ENCODE data around the gene NOTCH1. TPM values are rescaled to one million over a fixed set of nuclear protein-coding genes. Genes with fewer than 3 reads are reported as not detected.
A peak's percentile ranks its signal among the peaks of the same experiment; 100 is the strongest.

Gene NOTCH1
- total and polyA plus RNA-seq, 2 of the 13 experiments (the other 11 are each of a cell fraction or from before 2014, with no cell fraction given), result 0.09 to 0.35 TPM

DNA sequence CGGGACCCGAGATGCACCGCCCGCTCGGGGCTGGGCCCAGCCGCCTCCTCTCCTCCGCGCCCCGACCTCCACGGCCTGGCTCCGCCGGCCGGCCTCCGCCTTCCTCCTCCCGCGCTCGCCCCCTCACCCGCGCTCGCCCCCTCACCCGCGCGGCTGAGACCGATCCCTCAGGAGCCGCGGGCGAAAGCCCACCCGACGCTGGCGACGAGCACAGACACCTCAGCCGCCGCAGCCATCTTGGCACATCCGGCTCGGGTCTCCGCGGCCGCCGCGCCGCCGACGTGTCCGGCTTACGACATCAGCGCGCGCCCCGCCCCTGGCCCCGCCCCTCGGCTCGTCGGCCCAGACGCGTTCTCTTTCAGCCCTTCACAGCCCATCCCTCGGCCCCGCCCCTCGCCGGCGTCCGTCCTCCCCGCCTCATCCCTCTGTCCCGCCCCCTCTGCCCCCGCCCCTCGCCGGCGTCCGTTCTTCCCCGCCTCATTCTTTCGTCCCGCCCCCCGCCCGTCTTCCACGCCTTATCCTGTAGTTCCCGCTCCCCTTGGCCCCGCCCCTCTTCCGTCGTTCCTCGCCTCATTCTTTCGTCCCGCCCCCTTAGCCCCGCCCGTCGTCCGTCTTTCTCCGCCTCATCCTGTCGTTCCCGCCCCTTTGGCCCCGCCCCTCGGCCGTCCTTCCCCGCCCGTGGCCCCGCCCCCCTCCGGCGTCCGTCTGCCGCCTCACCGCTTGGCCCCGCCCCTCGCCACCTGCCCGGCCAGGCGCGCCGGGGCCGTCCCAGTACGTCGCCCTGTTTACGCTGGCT lies 62.9 kb downstream of the NOTCH1 start, which contains the start of gene SEC16A (continued):
- TF ChIP-seq, protein P1, sequence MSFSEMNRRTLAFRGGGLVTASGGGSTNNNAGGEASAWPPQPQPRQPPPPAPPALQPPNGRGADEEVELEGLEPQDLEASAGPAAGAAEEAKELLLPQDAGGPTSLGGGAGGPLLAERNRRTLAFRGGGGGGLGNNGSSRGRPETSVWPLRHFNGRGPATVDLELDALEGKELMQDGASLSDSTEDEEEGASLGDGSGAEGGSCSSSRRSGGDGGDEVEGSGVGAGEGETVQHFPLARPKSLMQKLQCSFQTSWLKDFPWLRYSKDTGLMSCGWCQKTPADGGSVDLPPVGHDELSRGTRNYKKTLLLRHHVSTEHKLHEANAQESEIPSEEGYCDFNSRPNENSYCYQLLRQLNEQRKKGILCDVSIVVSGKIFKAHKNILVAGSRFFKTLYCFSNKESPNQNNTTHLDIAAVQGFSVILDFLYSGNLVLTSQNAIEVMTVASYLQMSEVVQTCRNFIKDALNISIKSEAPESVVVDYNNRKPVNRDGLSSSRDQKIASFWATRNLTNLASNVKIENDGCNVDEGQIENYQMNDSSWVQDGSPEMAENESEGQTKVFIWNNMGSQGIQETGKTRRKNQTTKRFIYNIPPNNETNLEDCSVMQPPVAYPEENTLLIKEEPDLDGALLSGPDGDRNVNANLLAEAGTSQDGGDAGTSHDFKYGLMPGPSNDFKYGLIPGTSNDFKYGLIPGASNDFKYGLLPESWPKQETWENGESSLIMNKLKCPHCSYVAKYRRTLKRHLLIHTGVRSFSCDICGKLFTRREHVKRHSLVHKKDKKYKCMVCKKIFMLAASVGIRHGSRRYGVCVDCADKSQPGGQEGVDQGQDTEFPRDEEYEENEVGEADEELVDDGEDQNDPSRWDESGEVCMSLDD (CRISPR knock-in tag; IDR thresholded peaks at IDR 0.05; ENCODE audit: borderline replicate concordance), result 0 out of 2 replicates have a peak, but pooled peaks have one; percentile 3
- TF ChIP-seq ELK4 (CRISPR knock-in tag; IDR thresholded peaks at IDR 0.05; ENCODE audit: borderline replicate concordance) (peak; percentile 63; the same call in 1 of the 2 replicates), DZIP1 (CRISPR knock-in tag; IDR thresholded peaks at IDR 0.05) (0 out of 2 replicates have a peak, but pooled peaks have one; percentile 25), ZNF256 (CRISPR knock-in tag; conservative IDR thresholded peaks at IDR 0.05) (no peak), ZNF441 (CRISPR knock-in tag; IDR thresholded peaks at IDR 0.05; ENCODE audit: borderline replicate concordance) (peak; percentile 52; the same call in 1 of the 2 replicates), TP53 (CRISPR knock-in tag; conservative IDR thresholded peaks at IDR 0.05) (no peak), SAP130 (CRISPR knock-in tag; IDR thresholded peaks at IDR 0.05; ENCODE audit: low read depth) (peak; percentile 89), PRPF4 (IDR thresholded peaks at IDR 0.05; ENCODE audit: low read depth, low read length, poor library complexity, severe bottlenecking) (no peak), PRDM4 (CRISPR knock-in tag; IDR thresholded peaks at IDR 0.05; ENCODE audit: borderline replicate concordance) (no peak), ZNF83 (CRISPR knock-in tag; IDR thresholded peaks at IDR 0.05; ENCODE audit: borderline replicate concordance) (no peak), FOXP4 (CRISPR knock-in tag; IDR thresholded peaks at IDR 0.05) (0 out of 2 replicates have a peak, but pooled peaks have one; percentile 22), CC2D1A (CRISPR knock-in tag; IDR thresholded peaks at IDR 0.05) (no peak), PHF8 (CRISPR knock-in tag; IDR thresholded peaks at IDR 0.05) (peak; percentile 75), SMAD3 (CRISPR knock-in tag; IDR thresholded peaks at IDR 0.05) (0 out of 2 replicates have a peak, but pooled peaks have one; percentile 14), CENPT (CRISPR knock-in tag; IDR thresholded peaks at IDR 0.05; ENCODE audit: low read depth) (no peak)
- TF ChIP-seq, protein P2, sequence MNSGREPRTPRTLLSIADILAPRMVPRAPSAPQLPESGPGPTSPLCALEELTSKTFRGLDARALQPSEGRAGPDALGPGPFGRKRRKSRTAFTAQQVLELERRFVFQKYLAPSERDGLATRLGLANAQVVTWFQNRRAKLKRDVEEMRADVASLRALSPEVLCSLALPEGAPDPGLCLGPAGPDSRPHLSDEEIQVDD (CRISPR knock-in tag; IDR thresholded peaks at IDR 0.05; ENCODE audit: borderline replicate concordance), result 0 out of 2 replicates have a peak, but pooled peaks have one; percentile 75
